ENCODE data around the gene SLC22A2. TPM values are rescaled to one million over a fixed set of nuclear protein-coding genes. Genes with fewer than 3 reads are reported as not detected.

Gene SLC22A2
- total and polyA plus RNA-seq, 2 experiments from 2014 or later, result 0.43 to 0.57 TPM

- Histone ChIP-seq H4K20me1 (ENCODE audit: insufficient read depth, poor library complexity, severe bottlenecking) (no peaks in the 10 kb centered on the region), H2AFZ (no peak overlapping the region), H3K27ac (no peak overlapping the region), H3K4me1 (ENCODE audit: insufficient read depth) (peaks cover 7% of the 10 kb centered on the region), H3K9me2 (replicated peaks; ENCODE audit: insufficient read depth) (no peaks in the 10 kb centered on the region), H3K9me3 (ENCODE audit: low read depth) (no peaks in the 10 kb centered on the region), H3K27me3 (no peaks in the 10 kb centered on the region), H3K79me2 (no peaks in the 10 kb centered on the region), H3K36me3 (replicated peaks; ENCODE audit: insufficient read depth, low read depth) (no peaks in the 10 kb centered on the region), H3K4me3 (no peak overlapping the region), H3K4me2 (no peak overlapping the region)
- WGBS (ENCODE audit: low lambda C conversion rate, missing lambda C conversion rate), result 66% methylated on average over 4 of the region's 4 CpGs
- TF ChIP-seq EZH2 (IDR thresholded peaks at IDR 0.05; ENCODE audit: borderline replicate concordance) (no peak), EZH2phosphoT487 (IDR thresholded peaks at IDR 0.05; ENCODE audit: low read depth, severe bottlenecking, unreplicated experiment) (no peak), CTCF (IDR thresholded peaks at IDR 0.05; ENCODE audit: poor library complexity) (no peak)
- no peak for DNase-seq (ENCODE audit: low spot score)
Observed at GRCh38 chr6:160301339-160301738, 42.7 kb upstream of the SLC22A2 start.

DNA sequence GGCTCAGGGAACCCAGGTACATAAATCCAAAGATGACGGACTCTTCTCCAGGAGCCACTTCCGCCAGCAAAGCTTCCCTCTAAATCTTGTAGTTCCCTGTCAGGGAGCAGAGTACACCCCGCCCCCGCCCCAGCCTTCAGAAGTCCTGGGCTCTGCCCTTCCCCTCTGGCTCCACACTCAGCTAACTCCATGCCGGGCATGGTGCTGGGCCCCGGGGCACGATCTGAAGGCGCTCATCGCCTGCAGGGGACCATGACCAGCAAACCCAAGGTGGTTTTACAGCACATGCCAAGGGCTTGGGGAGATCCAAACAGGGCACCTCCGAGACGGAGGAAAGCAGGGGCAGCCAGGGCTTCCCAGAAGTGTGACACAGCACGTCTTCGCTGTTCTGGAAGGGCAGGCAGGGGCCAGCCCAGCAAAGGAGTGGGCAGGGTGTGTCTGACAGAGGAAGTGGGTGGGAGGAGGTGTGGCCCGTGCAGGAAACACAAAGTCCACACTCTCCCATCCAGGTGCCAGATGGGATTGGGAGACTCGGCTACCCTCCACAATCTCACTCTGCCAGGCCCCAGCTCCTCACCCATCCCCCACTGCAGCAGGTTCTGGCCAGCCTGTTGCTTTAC is 41.6 kb upstream of the SLC22A2 start:
- Histone ChIP-seq H3K4me1 (ENCODE audit: insufficient read depth) (peaks cover 7% of the 10 kb centered on the region), H3K79me2 (no peaks in the 10 kb centered on the region), H3K4me3 (no peak overlapping the region), H2AFZ (no peak overlapping the region), H3K36me3 (replicated peaks; ENCODE audit: insufficient read depth, low read depth) (no peaks in the 10 kb centered on the region), H4K20me1 (ENCODE audit: insufficient read depth, poor library complexity, severe bottlenecking) (no peaks in the 10 kb centered on the region), H3K4me2 (peak overlapping the region; percentile 46), H3K9me2 (replicated peaks; ENCODE audit: insufficient read depth) (no peaks in the 10 kb centered on the region), H3K27me3 (no peaks in the 10 kb centered on the region), H3K9me3 (ENCODE audit: low read depth) (no peaks in the 10 kb centered on the region), H3K27ac (peak overlapping the region; percentile 81)
- peak; percentile 64 for DNase-seq (ENCODE audit: low spot score)
- TF ChIP-seq CTCF (IDR thresholded peaks at IDR 0.05; ENCODE audit: poor library complexity) (no peak), EZH2phosphoT487 (IDR thresholded peaks at IDR 0.05; ENCODE audit: low read depth, severe bottlenecking, unreplicated experiment) (no peak), EZH2 (IDR thresholded peaks at IDR 0.05; ENCODE audit: borderline replicate concordance) (no peak)
- 72% methylated on average over 15 of the region's 15 CpGs for WGBS (ENCODE audit: low lambda C conversion rate, missing lambda C conversion rate)

- no peaks in the 10 kb centered on the region for H3K27me3 ChIP-seq
- H3K27ac ChIP-seq, result peak overlapping the region; percentile 81
- no peak overlapping the region for H2AFZ ChIP-seq
- WGBS (ENCODE audit: low lambda C conversion rate, missing lambda C conversion rate), result 99% methylated on average over 11 of the region's 11 CpGs
- no peaks in the 10 kb centered on the region for H3K9me3 ChIP-seq (ENCODE audit: low read depth)
- H4K20me1 ChIP-seq (ENCODE audit: insufficient read depth, poor library complexity, severe bottlenecking), result no peaks in the 10 kb centered on the region
- no peak for DNase-seq (ENCODE audit: low spot score)
- H3K4me1 ChIP-seq (ENCODE audit: insufficient read depth), result peaks cover 7% of the 10 kb centered on the region
- H3K4me3 ChIP-seq, result no peak overlapping the region
- peak overlapping the region; percentile 46 for H3K4me2 ChIP-seq
- H3K79me2 ChIP-seq, result no peaks in the 10 kb centered on the region
- H3K9me2 ChIP-seq (replicated peaks; ENCODE audit: insufficient read depth), result no peaks in the 10 kb centered on the region
- TF ChIP-seq EZH2phosphoT487 (IDR thresholded peaks at IDR 0.05; ENCODE audit: low read depth, severe bottlenecking, unreplicated experiment), result no peak
- no peak for TF ChIP-seq CTCF (IDR thresholded peaks at IDR 0.05; ENCODE audit: poor library complexity)
- TF ChIP-seq EZH2 (IDR thresholded peaks at IDR 0.05; ENCODE audit: borderline replicate concordance), result no peak
- no peaks in the 10 kb centered on the region for H3K36me3 ChIP-seq (replicated peaks; ENCODE audit: insufficient read depth, low read depth)
Observed at GRCh38 chr6:160299559-160299958, 40.9 kb upstream of the SLC22A2 start.

All from hepatocyte (in vitro differentiated cells).